Aorta (tissue), 5 donors: ENCODE results near the gene RPTOR. TPM values are rescaled to one million over a fixed set of nuclear protein-coding genes. Genes with fewer than 3 reads are reported as not detected.
A peak's percentile ranks its signal among the peaks of the same experiment; 100 is the strongest.

ENCODE experiments used
- ATAC-seq: fragments of 200-7000 bp; cut with Tn5 transposase; one replicate; pipeline ENCODE4 v1.9.1; 2022; ENCODE audit warnings: moderate library complexity; ENCODE audit not compliant: low FRiP score
- DNase-seq, 2 donors: peaks; one replicate each; pipeline ENCODE4 v3.0.0-alpha.2; 2020
- H3K27ac ChIP-seq, 2 donors: one replicate each; pipeline ENCODE4 v1.5.1; 2013; ENCODE audit warnings: low read length in 2 of 2, mild to moderate bottlenecking in 2 of 2, moderate library complexity in 2 of 2, control low read depth in 1 of 2, inconsistent platforms in 1 of 2, low read depth in 1 of 2
- H3K27me3 ChIP-seq, 2 donors: one replicate each; pipeline ENCODE4 v1.6.1; 2013; ENCODE audit warnings: control low read depth in 1 of 2, low read length in 1 of 2, mild to moderate bottlenecking in 1 of 2, moderate library complexity in 1 of 2; ENCODE audit not compliant: insufficient read depth in 2 of 2, control insufficient read depth in 1 of 2
- H3K36me3 ChIP-seq, 2 donors: one replicate each; pipeline ENCODE4 v1.6.1; 2013; ENCODE audit warnings: control low read depth in 1 of 2, low read length in 1 of 2, mild to moderate bottlenecking in 1 of 2; ENCODE audit not compliant: insufficient read depth in 2 of 2, control insufficient read depth in 1 of 2
- H3K4me1 ChIP-seq, 2 donors: one replicate each; pipeline ENCODE4 v1.6.1; 2013; ENCODE audit warnings: low read length in 2 of 2, control low read depth in 1 of 2, mild to moderate bottlenecking in 1 of 2, moderate library complexity in 1 of 2; ENCODE audit not compliant: insufficient read depth in 2 of 2, control insufficient read depth in 1 of 2
- H3K4me3 ChIP-seq, 2 donors: one replicate each; pipeline ENCODE4 v1.5.1; 2013; ENCODE audit warnings: low read length in 2 of 2, control low read depth in 1 of 2, mild to moderate bottlenecking in 1 of 2
- H3K9me3 ChIP-seq: one replicate; pipeline ENCODE4 v1.6.1; 2013; ENCODE audit warnings: mild to moderate bottlenecking, low read length; ENCODE audit not compliant: control insufficient read depth
- WGBS, 2 donors: extraction: QIAGEN DNeasy Blood & Tissue Kit; methylation state at CpG; one replicate each; pipeline ENCODE4 v1.1.7; 2013; 5-methylcytosine and 5-hydroxymethylcytosine counted together
- intact Hi-C, 2 donors: fragments of 100-400 bp; cut with DNase I; formaldehyde crosslinking; loops; one replicate each; pipeline versions ENCODE4 v1.14.2 to v1.15.0; 2022
- polyA plus RNA-seq, 2 donors: library from polyadenylated mRNA; stranded (reverse); fragments of 200-250 nt; gene quantifications; one replicate each; pipeline ENCODE4 v1.2.3, GENCODE V29; 2013
- total RNA-seq, 2 donors: library from RNA; stranded (reverse); fragmentation: NEBNext Ultra II Directional; extraction: Animal tissue kit (Norgen Biotek cat#: 25700); gene quantifications; one replicate each; pipeline ENCODE4 v1.2.1, GENCODE V29; 2021
- donor health status: healthy with polysubstance abuse.
- donor health status: Bipolar disorder and iron deficiency.
- donor health status: DM: no; HTN: no; CAD: no.
- donor health status: DM: no; HTN: no; CAD: no.
- donor health status: DM: yes; HTN: yes; CAD: no.

Gene RPTOR
- total and polyA plus RNA-seq, 4 donors = 2.1 to 31.4 (median 18.6) TPM

GRCh38 chr17:80645706-80646325 is 101.2 kb downstream of the RPTOR start:
- WGBS, 2 donors = 93% methylated on average over 11 of the region's 11 CpGs
- Histone ChIP-seq H3K27ac (no peak overlapping the region), H3K4me1 (no peaks in the 10 kb centered on the region), H3K9me3 (no peaks in the 10 kb centered on the region), H3K36me3 (no peaks in the 10 kb centered on the region), H3K4me3 (no peak overlapping the region), H3K27me3 (no peaks in the 10 kb centered on the region)
- intact Hi-C loops = no loop called here
- ATAC-seq (no peak), DNase-seq (no peak)

- Histone ChIP-seq H3K27ac (no peak overlapping the region), H3K27me3 (no peaks in the 10 kb centered on the region), H3K4me1 (no peaks in the 10 kb centered on the region), H3K36me3 (no peaks in the 10 kb centered on the region), H3K4me3 (no peak overlapping the region), H3K9me3 (no peaks in the 10 kb centered on the region)
- ATAC-seq (no peak), DNase-seq (no peak)
- WGBS, 2 donors = 90% methylated on average over 9 of the region's 9 CpGs
- intact Hi-C loops = no loop called here
These were observed 101.7 kb downstream of the RPTOR start for GRCh38 chr17:80646328-80646727.

GRCh38 chr17:80647746-80648145 is 103.1 kb downstream of the RPTOR start:
- 73 to 82% methylated on average over 6 of the region's 6 CpGs for WGBS, 2 donors

GRCh38 chr17:80649200-80649644 is 104.6 kb downstream of the RPTOR start:
- H3K4me1 ChIP-seq = no peaks in the 10 kb centered on the region
- no peaks in the 10 kb centered on the region for H3K9me3 ChIP-seq
- ATAC-seq (no peak), DNase-seq (no peak)
- no peak overlapping the region for H3K27ac ChIP-seq
- 87 to 90% methylated on average over 10 of the region's 10 CpGs for WGBS, 2 donors
- no peak overlapping the region for H3K4me3 ChIP-seq
- H3K36me3 ChIP-seq = no peaks in the 10 kb centered on the region
- no peaks in the 10 kb centered on the region for H3K27me3 ChIP-seq
- intact Hi-C loops = no loop called here

More at GRCh38 chr17:80647746-80648145, 103.1 kb downstream of the RPTOR start:
- Histone ChIP-seq H3K4me3 (no peak overlapping the region), H3K9me3 (no peaks in the 10 kb centered on the region), H3K36me3 (no peaks in the 10 kb centered on the region), H3K27ac (no peak overlapping the region), H3K27me3 (no peaks in the 10 kb centered on the region), H3K4me1 (no peaks in the 10 kb centered on the region)
- DNase-seq (no peak), ATAC-seq (no peak)
- intact Hi-C loops = no loop called here

GRCh38 chr17:80649672-80650330 is 105.2 kb downstream of the RPTOR start:
- Histone ChIP-seq H3K36me3 (no peaks in the 10 kb centered on the region), H3K9me3 (no peaks in the 10 kb centered on the region), H3K4me3 (no peak overlapping the region), H3K4me1 (no peaks in the 10 kb centered on the region), H3K27ac (no peak overlapping the region), H3K27me3 (no peaks in the 10 kb centered on the region)
- 45 to 50% methylated on average over 14 of the region's 14 CpGs for WGBS, 2 donors
- DNase-seq (peak; percentile 85 to 89), ATAC-seq (peak; percentile 82)
- intact Hi-C loops = no loop called here

- DNase-seq = no peak
- no peaks in the 10 kb centered on the region for H3K27me3 ChIP-seq
- intact Hi-C loops = no loop called here
- no peaks in the 10 kb centered on the region for H3K36me3 ChIP-seq
- H3K27ac ChIP-seq = no peak overlapping the region
- H3K4me3 ChIP-seq = no peak overlapping the region
- no peaks in the 10 kb centered on the region for H3K9me3 ChIP-seq
- H3K4me1 ChIP-seq = no peaks in the 10 kb centered on the region
- WGBS, 2 donors = 90 to 92% methylated on average over 8 of the region's 8 CpGs
- no peak for ATAC-seq
These were observed 105.7 kb downstream of the RPTOR start for GRCh38 chr17:80650331-80650672.

GRCh38 chr17:80650751-80651518 is 106.3 kb downstream of the RPTOR start:
- no peaks in the 10 kb centered on the region for H3K36me3 ChIP-seq
- DNase-seq (no peak), ATAC-seq (no peak)
- intact Hi-C loops = no loop called here
- no peak overlapping the region for H3K4me3 ChIP-seq
- 90 to 92% methylated on average over 17 of the region's 17 CpGs for WGBS, 2 donors
- no peaks in the 10 kb centered on the region for H3K9me3 ChIP-seq
- H3K27me3 ChIP-seq = no peaks in the 10 kb centered on the region
- H3K4me1 ChIP-seq = no peaks in the 10 kb centered on the region
- no peak overlapping the region for H3K27ac ChIP-seq

- DNase-seq (no peak), ATAC-seq (no peak)
- no peaks in the 10 kb centered on the region for H3K27me3 ChIP-seq
- intact Hi-C loops = no loop called here
- H3K27ac ChIP-seq = no peak overlapping the region
- no peak overlapping the region for H3K4me3 ChIP-seq
- H3K36me3 ChIP-seq = no peaks in the 10 kb centered on the region
- no peaks in the 10 kb centered on the region for H3K4me1 ChIP-seq
- 64 to 66% methylated on average over 3 of the region's 3 CpGs for WGBS, 2 donors
- H3K9me3 ChIP-seq = peaks cover 1% of the 10 kb centered on the region
These were observed 108.2 kb downstream of the RPTOR start for GRCh38 chr17:80652756-80653330.
